HG03066 (cell line): ENCODE measurements around the gene OR51L1.

Source experiments
- ATAC-seq: cut with Tn5 transposase; IDR thresholded peaks from one replicate; pipeline ENCODE4 v1.9.1; 2021; ENCODE audit warnings: low read depth; ENCODE audit not compliant: unreplicated experiment

OR51L1 gene

GRCh38 chr11:5046226-5046625 is 51.6 kb downstream of the OR51L1 start, which contains the start of gene OR52J3:
OR52J3 (plus strand) TSS chr11:5046526; CDS start chr11:5046526, 0 bp downstream.
- no peak for ATAC-seq

GRCh38 chr11:5046754-5047330 is 52.2 kb downstream of the OR51L1 start:
- ATAC-seq, result no peak
